ENCODE results near the gene TRAM2. TPM values are rescaled to one million over a fixed set of nuclear protein-coding genes. Genes with fewer than 3 reads are reported as not detected.
A peak's percentile ranks its signal among the peaks of the same experiment; 100 is the strongest.

Gene TRAM2
- total RNA-seq, 1 donor from 2014 or later: 320 TPM

- H3K4me3 Mint-ChIP-seq (ENCODE audit: unreplicated experiment): no peak overlapping the region
- DNase-seq (ENCODE audit: extremely low spot score, unreplicated experiment): no peak
- H3K9me3 Mint-ChIP-seq (ENCODE audit: unreplicated experiment): no peaks in the 10 kb centered on the region
- peaks cover 34% of the 10 kb centered on the region for H3K36me3 Mint-ChIP-seq (ENCODE audit: unreplicated experiment)
- no peaks in the 10 kb centered on the region for H3K27me3 Mint-ChIP-seq (ENCODE audit: unreplicated experiment)
- peak overlapping the region; percentile 59 for H3K27ac Mint-ChIP-seq (ENCODE audit: unreplicated experiment)
- peaks cover 73% of the 10 kb centered on the region for H3K4me1 Mint-ChIP-seq (ENCODE audit: unreplicated experiment)
- no peak for TF ChIP-seq CTCF (IDR thresholded peaks at IDR 0.05)
Observed at GRCh38 chr6:52527436-52527835, 49.4 kb downstream of the TRAM2 start.

- Mint-ChIP-seq H3K27me3 (ENCODE audit: unreplicated experiment) (no peaks in the 10 kb centered on the region), H3K4me3 (ENCODE audit: unreplicated experiment) (no peak overlapping the region), H3K4me1 (ENCODE audit: unreplicated experiment) (peaks cover 73% of the 10 kb centered on the region), H3K9me3 (ENCODE audit: unreplicated experiment) (no peaks in the 10 kb centered on the region), H3K27ac (ENCODE audit: unreplicated experiment) (peak overlapping the region; percentile 38), H3K36me3 (ENCODE audit: unreplicated experiment) (peaks cover 29% of the 10 kb centered on the region)
- DNase-seq (ENCODE audit: extremely low spot score, unreplicated experiment): no peak
- no peak for TF ChIP-seq CTCF (IDR thresholded peaks at IDR 0.05)
Observed at GRCh38 chr6:52526634-52527033, 50.2 kb downstream of the TRAM2 start.

- TF ChIP-seq CTCF (IDR thresholded peaks at IDR 0.05): no peak
- no peaks in the 10 kb centered on the region for H3K9me3 Mint-ChIP-seq (ENCODE audit: unreplicated experiment)
- H3K27ac Mint-ChIP-seq (ENCODE audit: unreplicated experiment): peak overlapping the region; percentile 80
- H3K4me3 Mint-ChIP-seq (ENCODE audit: unreplicated experiment): no peak overlapping the region
- DNase-seq (ENCODE audit: extremely low spot score, unreplicated experiment): no peak
- H3K36me3 Mint-ChIP-seq (ENCODE audit: unreplicated experiment): peaks cover 25% of the 10 kb centered on the region
- H3K4me1 Mint-ChIP-seq (ENCODE audit: unreplicated experiment): peaks cover 73% of the 10 kb centered on the region
- no peaks in the 10 kb centered on the region for H3K27me3 Mint-ChIP-seq (ENCODE audit: unreplicated experiment)
Observed at GRCh38 chr6:52524918-52525317, 51.9 kb downstream of the TRAM2 start.

- no peak for TF ChIP-seq CTCF (IDR thresholded peaks at IDR 0.05)
- H3K27ac Mint-ChIP-seq (ENCODE audit: unreplicated experiment): peak overlapping the region; percentile 96
- no peaks in the 10 kb centered on the region for H3K9me3 Mint-ChIP-seq (ENCODE audit: unreplicated experiment)
- no peaks in the 10 kb centered on the region for H3K27me3 Mint-ChIP-seq (ENCODE audit: unreplicated experiment)
- H3K4me3 Mint-ChIP-seq (ENCODE audit: unreplicated experiment): no peak overlapping the region
- peaks cover 81% of the 10 kb centered on the region for H3K4me1 Mint-ChIP-seq (ENCODE audit: unreplicated experiment)
- H3K36me3 Mint-ChIP-seq (ENCODE audit: unreplicated experiment): peaks cover 39% of the 10 kb centered on the region
- no peak for DNase-seq (ENCODE audit: extremely low spot score, unreplicated experiment)
Observed at GRCh38 chr6:52523378-52524142, 53.3 kb downstream of the TRAM2 start.

GRCh38 chr6:52522655-52523054 is 54.2 kb downstream of the TRAM2 start:
- TF ChIP-seq CTCF (IDR thresholded peaks at IDR 0.05): no peak
- no peak for DNase-seq (ENCODE audit: extremely low spot score, unreplicated experiment)
- Mint-ChIP-seq H3K27me3 (ENCODE audit: unreplicated experiment) (no peaks in the 10 kb centered on the region), H3K9me3 (ENCODE audit: unreplicated experiment) (no peaks in the 10 kb centered on the region), H3K4me1 (ENCODE audit: unreplicated experiment) (peaks cover 85% of the 10 kb centered on the region), H3K36me3 (ENCODE audit: unreplicated experiment) (peaks cover 44% of the 10 kb centered on the region), H3K4me3 (ENCODE audit: unreplicated experiment) (no peak overlapping the region), H3K27ac (ENCODE audit: unreplicated experiment) (peak overlapping the region; percentile 96)
